HepG2 (cell line): ENCODE data around the gene PHB1. TPM values are rescaled to one million over a fixed set of nuclear protein-coding genes. Genes with fewer than 3 reads are reported as not detected.

ENCODE experiments used
- ATAC-seq: fragments of 200-7000 bp; cut with Tn5 transposase; 3 replicates; pipeline ENCODE4 v1.9.1; 2020; ENCODE audit warnings: mild to moderate bottlenecking, moderate library complexity
- BruUV-seq: library from RNA; stranded (reverse); fragments of 400-500 nt; replicated peaks from 2 replicates; lab custom pipeline; 2021; lab: Mats Ljungman, UMichigan
- CTCF ChIA-PET: fragments of 300-600 bp; formaldehyde crosslinking; extraction: SDS; loops from one replicate; lab custom pipeline; 2021; ENCODE audit warnings: low total read pairs, inconsistent platforms, low intra/inter-chr PET ratio; lab: Yijun Ruan, JAX
- POLR2A ChIA-PET: fragments of 350-600 bp; sonication (Branson Sonifier 250); formaldehyde crosslinking; loops from one replicate; lab custom pipeline; 2020; ENCODE audit warnings: antibody characterized with exemption, inconsistent platforms; lab: Yijun Ruan, JAX
- DNase-seq: peaks from one replicate; pipeline ENCODE4 v3.0.0-alpha.2; 2015; ENCODE audit warnings: low spot score
- FAIRE-seq: peaks from 3 replicates; lab custom pipeline; 2011; peaks lifted over from hg19 to GRCh38; lab: Jason Lieb, UNC
- H2AFZ ChIP-seq: one replicate; pipeline ENCODE4 v1.6.1; 2011; ENCODE audit warnings: low read length, inconsistent platforms
- H3K27ac ChIP-seq: fragments of 300-600 bp; 3 replicates; pipeline ENCODE4 v1.8.0; 2011; ENCODE audit warnings: mixed run types, mild to moderate bottlenecking, mixed read lengths, low read length, inconsistent platforms; ENCODE audit not compliant: insufficient read depth; ENCODE audit errors: extremely low read length
- H3K27me3 ChIP-seq, 2 experiments: fragments of 200-600 bp in 1 of 2; 2 replicates in 1 of 2; 3 replicates in 1 of 2; pipeline versions ENCODE4 v1.6.0 to v1.8.0; 2011; ENCODE audit warnings: low read length in 2 of 2, mild to moderate bottlenecking in 2 of 2, moderate library complexity in 2 of 2, inconsistent platforms in 1 of 2; ENCODE audit not compliant: insufficient read depth in 2 of 2, control insufficient read depth in 1 of 2
- H3K36me3 ChIP-seq, 2 experiments: fragments of 200-600 bp in 1 of 2; replicated peaks in 1 of 2; 2 replicates in 1 of 2; 3 replicates in 1 of 2; pipeline versions ENCODE4 v1.5.1 to v1.8.0; 2011; ENCODE audit warnings: low read length in 2 of 2, inconsistent platforms in 1 of 2; ENCODE audit not compliant: insufficient read depth in 2 of 2, control insufficient read depth in 1 of 2
- H3K4me1 ChIP-seq: 2 replicates; pipeline ENCODE4 v1.5.1; 2012; ENCODE audit warnings: low read length, inconsistent platforms; ENCODE audit not compliant: insufficient read depth
- H3K4me2 ChIP-seq: 2 replicates; pipeline ENCODE4 v1.6.0; 2011; ENCODE audit warnings: low read depth, low read length, inconsistent platforms
- H3K4me3 ChIP-seq, 3 experiments: fragments of 200-600 bp in 1 of 3; sonication (generic), shearing (Covaris generic) in 1 of 3; replicated peaks in 1 of 3; 2 replicates each; pipeline ENCODE4 v1.5.1; 2011 to 2016; ENCODE audit warnings: low read length in 3 of 3, inconsistent platforms in 2 of 3, low read depth in 2 of 3, mild to moderate bottlenecking in 2 of 3, control low read depth in 1 of 3, mixed read lengths in 1 of 3; ENCODE audit not compliant: insufficient read depth in 1 of 3
- H3K79me2 ChIP-seq: one replicate; pipeline ENCODE4 v1.6.1; 2011; ENCODE audit warnings: low read length, inconsistent platforms; ENCODE audit not compliant: insufficient read depth
- H3K9ac ChIP-seq: 2 replicates; pipeline ENCODE4 v1.6.0; 2011; ENCODE audit warnings: mild to moderate bottlenecking, low read depth, low read length, inconsistent platforms; ENCODE audit not compliant: insufficient read depth
- H3K9me3 ChIP-seq: 2 replicates; pipeline ENCODE4 v1.5.1; 2012; ENCODE audit warnings: mild to moderate bottlenecking, low read length
- H4K20me1 ChIP-seq: 2 replicates; pipeline ENCODE4 v1.6.0; 2011; ENCODE audit warnings: inconsistent platforms, mild to moderate bottlenecking, low read length, moderate library complexity; ENCODE audit not compliant: insufficient read depth
- BRF2 ChIP-seq: sonication (generic); formaldehyde crosslinking; IDR thresholded peaks from 2 replicates; pipeline ENCODE4 v1.8.1; 2022; ENCODE audit warnings: mild to moderate bottlenecking, missing genetic modification reagents
- CHD4 ChIP-seq: fragments of 200-600 bp; sonication (generic); IDR thresholded peaks from 2 replicates; pipeline ENCODE4 v1.7.0; 2017; ENCODE audit warnings: mild to moderate bottlenecking, low read length, borderline replicate concordance
- E2F1 ChIP-seq: sonication (generic); formaldehyde crosslinking; IDR thresholded peaks from 2 replicates; pipeline ENCODE4 v1.5.0; 2020; ENCODE audit warnings: missing genetic modification reagents
- GABPB1 ChIP-seq: IDR thresholded peaks from 2 replicates; pipeline ENCODE4 v1.6.1; 2016; ENCODE audit warnings: mild to moderate bottlenecking, missing genetic modification reagents, moderate library complexity, missing compliant biosample characterization
- GPN1 ChIP-seq: sonication (generic); formaldehyde crosslinking; IDR thresholded peaks from 2 replicates; pipeline ENCODE4 v1.5.1; 2020; ENCODE audit warnings: missing genetic modification reagents, borderline replicate concordance
- HOXD1 ChIP-seq: sonication (generic); formaldehyde crosslinking; IDR thresholded peaks from 2 replicates; pipeline ENCODE4 v1.5.0; 2020; ENCODE audit warnings: missing genetic modification reagents
- KLF11 ChIP-seq: IDR thresholded peaks from 2 replicates; pipeline ENCODE4 v1.6.1; 2016; ENCODE audit warnings: missing compliant biosample characterization
- NCOA1 ChIP-seq: sonication (generic); formaldehyde crosslinking; IDR thresholded peaks from 2 replicates; pipeline ENCODE4 v1.9.0; 2021; ENCODE audit warnings: missing genetic modification reagents
- NR2F2 ChIP-seq: IDR thresholded peaks from 2 replicates; pipeline ENCODE4 v1.6.1; 2012; ENCODE audit warnings: low read depth, inconsistent platforms, borderline replicate concordance
- PTBP1 ChIP-seq: fragments of 200-400 bp; formaldehyde crosslinking; IDR thresholded peaks from 2 replicates; pipeline ENCODE4 v1.6.1; 2018; ENCODE audit warnings: low read length, low read depth; ENCODE audit not compliant: poor library complexity, severe bottlenecking
- RNF219 ChIP-seq: sonication (generic); formaldehyde crosslinking; IDR thresholded peaks from 2 replicates; pipeline ENCODE4 v1.5.0; 2020; ENCODE audit warnings: mild to moderate bottlenecking, missing genetic modification reagents
- TIGD3 ChIP-seq: sonication (generic); formaldehyde crosslinking; IDR thresholded peaks from 2 replicates; pipeline ENCODE4 v1.5.1; 2020; ENCODE audit warnings: mild to moderate bottlenecking, missing genetic modification reagents, borderline replicate concordance
- TOPORS ChIP-seq: sonication (generic); formaldehyde crosslinking; IDR thresholded peaks from 2 replicates; pipeline ENCODE4 v1.8.0; 2023; ENCODE audit warnings: mild to moderate bottlenecking, missing genetic modification reagents
- U2AF1 ChIP-seq: fragments of 200-400 bp; formaldehyde crosslinking; optimal IDR thresholded peaks from 2 replicates; pipeline ENCODE3; 2017; ENCODE audit warnings: mild to moderate bottlenecking, low read depth, low read length
- ZGPAT ChIP-seq: IDR thresholded peaks from 2 replicates; pipeline ENCODE4 v1.6.1; 2016; ENCODE audit warnings: mild to moderate bottlenecking
- ZNF780A ChIP-seq: sonication (generic); formaldehyde crosslinking; IDR thresholded peaks from 2 replicates; pipeline ENCODE4 v1.8.0; 2022; ENCODE audit warnings: mild to moderate bottlenecking, missing genetic modification reagents, moderate library complexity
- WGBS: methylation state at CpG from one replicate; pipeline ENCODE4 v1.1.6; 2017; ENCODE audit warnings: low lambda C conversion rate; 5-methylcytosine and 5-hydroxymethylcytosine counted together
- in situ Hi-C: cut with HindIII; loops from 2 replicates; pipeline ENCODE4 v1.10.0; 2017; ENCODE audit warnings: low pct_unique_long_range_greater_than_20kb; ENCODE audit not compliant: extremely low pct_ligation_motif_present
- intact Hi-C: fragments of 100-400 bp; cut with micrococcal nuclease; formaldehyde crosslinking; loops from one replicate; pipeline ENCODE4 v1.10.0; 2022; ENCODE audit not compliant: unreplicated experiment
- polyA plus RNA-seq, 8 experiments: library from polyadenylated mRNA; depleted of rRNA in 3 of 8; stranded (reverse) in 7 of 8; unstranded in 1 of 8; fragments of >200 nt; fragmentation: Illumina TruSeq in 4 of 8; extraction: Trizol in 4 of 8; gene quantifications; 2 replicates each; pipeline versions ENCODE4 v1.2.1 to v1.2.3, GENCODE V29; 2011 to 2016; ENCODE audit warnings: low read depth in 4 of 8, missing spikeins in 1 of 8, mixed read lengths in 1 of 8; ENCODE audit not compliant: insufficient read depth in 1 of 8
- total RNA-seq, 5 experiments: library from RNA; depleted of rRNA; stranded (reverse); fragments of >200 nt; fragmentation: Illumina TruSeq; extraction: Trizol; gene quantifications; 2 replicates each; pipeline ENCODE4 v1.2.3, GENCODE V29; 2016; ENCODE audit warnings: low read depth in 1 of 5

The PHB1 gene
- total and polyA plus RNA-seq, 2 of the 13 experiments (the other 11 are each of a cell fraction or from before 2014, with no cell fraction given) = 515 to 688 TPM

- no peak overlapping the region for H3K4me2 ChIP-seq
- ATAC-seq (no peak; the same call in 2 of the 3 replicates), DNase-seq (no peak), FAIRE-seq (no peak)
- no peaks in the 10 kb centered on the region for H3K79me2 ChIP-seq
- no peaks in the 10 kb centered on the region for H3K9me3 ChIP-seq
- no peaks in the 10 kb centered on the region for H4K20me1 ChIP-seq
- H2AFZ ChIP-seq = no peak overlapping the region
- TF ChIP-seq BRF2 (CRISPR knock-in tag) = no peak
- no peak for TF ChIP-seq CHD4
- TF ChIP-seq GPN1 = no peak
- no peak for TF ChIP-seq TIGD3
- no peak for TF ChIP-seq U2AF1
- TF ChIP-seq NR2F2 = no peak
- no peak for TF ChIP-seq KLF11 (CRISPR knock-in tag)
- no peak for TF ChIP-seq GABPB1 (CRISPR knock-in tag)
- TF ChIP-seq TOPORS (CRISPR knock-in tag) = no peak
- TF ChIP-seq HOXD1 = no peak
- no peak for TF ChIP-seq ZNF780A (CRISPR knock-in tag)
- TF ChIP-seq NCOA1 (CRISPR knock-in tag) = no peak
- TF ChIP-seq PTBP1 = no peak
- TF ChIP-seq ZGPAT = no peak
- TF ChIP-seq RNF219 (CRISPR knock-in tag) = no peak
- no peak for TF ChIP-seq E2F1 (CRISPR knock-in tag)
- no TSS peak for BruUV-seq
- WGBS = 18% methylated on average over 8 of the region's 8 CpGs
- no peaks in the 10 kb centered on the region for H3K36me3 ChIP-seq
- H3K9ac ChIP-seq = no peak overlapping the region
- POLR2A ChIA-PET = no interaction called here
- H3K4me3 ChIP-seq = no peak overlapping the region
- H3K4me1 ChIP-seq = peaks cover 22% of the 10 kb centered on the region
- H3K27me3 ChIP-seq = peaks cover 4 to 31% of the 10 kb centered on the region in 2 experiments; a peak in 4 of 5 replicates
- no peak overlapping the region for H3K27ac ChIP-seq
- CTCF ChIA-PET = no interaction called here
- in situ Hi-C loops = loop anchor here (10.0 kb wide), 1 partner anchor 273 kb away; the partner anchor contains the start of gene SLC35B1
- intact Hi-C loops = no loop called here
These were observed 17.1 kb upstream of the PHB1 start for GRCh38 chr17:49431743-49432142.
